Panc1 (cell line): ENCODE measurements around the gene MAP3K3. TPM values are rescaled to one million over a fixed set of nuclear protein-coding genes. Genes with fewer than 3 reads are reported as not detected.

ENCODE experiments used
- ATAC-seq: fragments of 200-7000 bp; cut with Tn5 transposase; 2 replicates; pipeline ENCODE4 v1.9.1; 2020; ENCODE audit warnings: mild to moderate bottlenecking, moderate library complexity
- BruUV-seq: library from RNA; stranded (reverse); fragments of 400-500 nt; replicated peaks from 2 replicates; lab custom pipeline; 2021; lab: Mats Ljungman, UMichigan
- CTCF ChIA-PET: fragments of 300-600 bp; sonication (Branson Sonifier 250); formaldehyde crosslinking; loops from one replicate; lab custom pipeline; 2022; ENCODE audit warnings: antibody characterized with exemption; lab: Charles Lee
- POLR2A ChIA-PET: fragments of 300-600 bp; sonication (Branson Sonifier 250); formaldehyde crosslinking; loops from one replicate; lab custom pipeline; 2022; ENCODE audit warnings: antibody characterized with exemption; lab: Charles Lee
- DNase-seq: peaks from one replicate; pipeline ENCODE4 v3.0.0-alpha.2; 2010; ENCODE audit warnings: low read depth, low spot score
- H3K27ac ChIP-seq: 2 replicates; pipeline ENCODE4 v1.5.1; 2011; ENCODE audit warnings: mild to moderate bottlenecking, low read length, inconsistent platforms
- H3K27me3 ChIP-seq: fragments of 200-500 bp; sonication (Bioruptor generic); 2 replicates; pipeline ENCODE4 v1.6.0; 2014; ENCODE audit warnings: low read length, inconsistent platforms; ENCODE audit not compliant: control insufficient read depth, insufficient read depth
- H3K36me3 ChIP-seq: fragments of 200-500 bp; sonication (Bioruptor generic); 2 replicates; pipeline ENCODE4 v1.5.1; 2014; ENCODE audit warnings: inconsistent platforms, mild to moderate bottlenecking, low read length, moderate library complexity; ENCODE audit not compliant: control insufficient read depth, insufficient read depth
- H3K4me1 ChIP-seq: 2 replicates; pipeline ENCODE4 v1.5.1; 2011; ENCODE audit warnings: inconsistent platforms, mild to moderate bottlenecking, low read length, moderate library complexity; ENCODE audit not compliant: control insufficient read depth, insufficient read depth
- H3K4me3 ChIP-seq, 2 experiments: 2 replicates each; pipeline ENCODE4 v1.5.1; 2011 to 2012; ENCODE audit warnings: low read depth in 2 of 2, low read length in 2 of 2, mild to moderate bottlenecking in 2 of 2, inconsistent platforms in 1 of 2, moderate library complexity in 1 of 2
- H3K9me3 ChIP-seq: fragments of 200-500 bp; sonication (Bioruptor generic); 2 replicates; pipeline ENCODE4 v1.5.1; 2014; ENCODE audit warnings: low read depth, mild to moderate bottlenecking, inconsistent platforms, low read length, moderate library complexity; ENCODE audit not compliant: control insufficient read depth, insufficient read depth
- POLR2AphosphoS5 ChIP-seq: IDR thresholded peaks from 2 replicates; pipeline ENCODE4 v1.6.1; 2012; ENCODE audit warnings: mild to moderate bottlenecking, low read depth, low read length, moderate library complexity
- SIN3A ChIP-seq: IDR thresholded peaks from 2 replicates; pipeline ENCODE4 v1.6.1; 2012; ENCODE audit warnings: low read depth, mild to moderate bottlenecking, low read length, moderate library complexity, borderline replicate concordance; ENCODE audit not compliant: insufficient read depth
- TCF7L2 ChIP-seq: IDR thresholded peaks from 2 replicates; pipeline ENCODE4 v1.6.1; 2011; ENCODE audit warnings: mild to moderate bottlenecking, low read depth, low read length, inconsistent platforms
- in situ Hi-C: cut with HindIII; loops from 2 replicates; pipeline ENCODE4 v1.10.0; 2016; ENCODE audit warnings: low sequenced_read_pairs, low pct_unique_long_range_greater_than_20kb
- intact Hi-C: fragments of 100-400 bp; cut with micrococcal nuclease; formaldehyde crosslinking; loops from one replicate; pipeline ENCODE4 v1.10.0; 2022; ENCODE audit not compliant: unreplicated experiment
- total RNA-seq: library from RNA; stranded (reverse); gene quantifications from one replicate; pipeline ENCODE4 v1.2.1, GENCODE V29; 2021; ENCODE audit not compliant: unreplicated experiment
- TF ChIP-seq, protein P1 (sequence below), 2 experiments: IDR thresholded peaks; 2 replicates each; pipeline ENCODE4 v1.6.1; 2011 to 2012; ENCODE audit warnings: low read depth in 2 of 2, control low read depth in 1 of 2, low read length in 1 of 2, mild to moderate bottlenecking in 1 of 2, moderate library complexity in 1 of 2; ENCODE audit not compliant: insufficient read depth in 1 of 2
- TF ChIP-seq, protein P2 (sequence below): fragments of 450-650 bp; IDR thresholded peaks from 2 replicates; pipeline ENCODE4 v1.5.1; 2017; ENCODE audit warnings: mild to moderate bottlenecking

Gene MAP3K3
- total RNA-seq, 1 experiment from 2014 or later: 22.3 TPM

DNA sequence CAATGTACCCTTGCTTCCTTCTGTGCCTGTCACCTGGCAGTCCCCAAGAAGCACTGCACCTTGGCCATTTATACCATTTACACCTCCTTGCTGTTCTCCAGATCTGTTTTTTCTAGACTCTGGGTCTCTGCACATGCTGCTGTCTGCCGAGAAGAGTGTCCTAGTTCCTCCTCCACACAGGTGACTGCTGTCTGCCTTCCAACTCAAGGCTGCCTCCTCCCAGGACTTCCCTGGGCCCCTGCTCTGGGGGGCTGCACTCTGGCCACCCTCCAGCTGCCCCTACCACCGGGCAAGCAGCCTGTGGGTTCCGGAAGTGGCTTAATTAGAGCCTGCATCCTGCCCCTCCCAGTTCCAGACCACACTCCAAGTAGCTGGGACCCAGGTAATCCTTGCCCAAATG is 83.4 kb downstream of the MAP3K3 start:
- H3K4me1 ChIP-seq: no peaks in the 10 kb centered on the region; the same call in 1 of the 2 replicates
- no peaks in the 10 kb centered on the region; the same call in 1 of the 2 replicates for H3K36me3 ChIP-seq
- DNase-seq (no peak), ATAC-seq (no peak)
- ChIA-PET CTCF (no interaction called here), POLR2A (no interaction called here)
- no peak overlapping the region for H3K27ac ChIP-seq
- in situ Hi-C loops (no loop called here), intact Hi-C loops (no loop called here)
- H3K4me3 ChIP-seq: no peak overlapping the region
- no TSS peak for BruUV-seq
- TF ChIP-seq, protein P1, sequence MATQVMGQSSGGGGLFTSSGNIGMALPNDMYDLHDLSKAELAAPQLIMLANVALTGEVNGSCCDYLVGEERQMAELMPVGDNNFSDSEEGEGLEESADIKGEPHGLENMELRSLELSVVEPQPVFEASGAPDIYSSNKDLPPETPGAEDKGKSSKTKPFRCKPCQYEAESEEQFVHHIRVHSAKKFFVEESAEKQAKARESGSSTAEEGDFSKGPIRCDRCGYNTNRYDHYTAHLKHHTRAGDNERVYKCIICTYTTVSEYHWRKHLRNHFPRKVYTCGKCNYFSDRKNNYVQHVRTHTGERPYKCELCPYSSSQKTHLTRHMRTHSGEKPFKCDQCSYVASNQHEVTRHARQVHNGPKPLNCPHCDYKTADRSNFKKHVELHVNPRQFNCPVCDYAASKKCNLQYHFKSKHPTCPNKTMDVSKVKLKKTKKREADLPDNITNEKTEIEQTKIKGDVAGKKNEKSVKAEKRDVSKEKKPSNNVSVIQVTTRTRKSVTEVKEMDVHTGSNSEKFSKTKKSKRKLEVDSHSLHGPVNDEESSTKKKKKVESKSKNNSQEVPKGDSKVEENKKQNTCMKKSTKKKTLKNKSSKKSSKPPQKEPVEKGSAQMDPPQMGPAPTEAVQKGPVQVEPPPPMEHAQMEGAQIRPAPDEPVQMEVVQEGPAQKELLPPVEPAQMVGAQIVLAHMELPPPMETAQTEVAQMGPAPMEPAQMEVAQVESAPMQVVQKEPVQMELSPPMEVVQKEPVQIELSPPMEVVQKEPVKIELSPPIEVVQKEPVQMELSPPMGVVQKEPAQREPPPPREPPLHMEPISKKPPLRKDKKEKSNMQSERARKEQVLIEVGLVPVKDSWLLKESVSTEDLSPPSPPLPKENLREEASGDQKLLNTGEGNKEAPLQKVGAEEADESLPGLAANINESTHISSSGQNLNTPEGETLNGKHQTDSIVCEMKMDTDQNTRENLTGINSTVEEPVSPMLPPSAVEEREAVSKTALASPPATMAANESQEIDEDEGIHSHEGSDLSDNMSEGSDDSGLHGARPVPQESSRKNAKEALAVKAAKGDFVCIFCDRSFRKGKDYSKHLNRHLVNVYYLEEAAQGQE (IDR thresholded peaks at IDR 0.05; ENCODE audit: insufficient read depth in 1 of 2, low read depth in 2 of 2, low read length in 1 of 2): no peak
- TF ChIP-seq, protein P2, sequence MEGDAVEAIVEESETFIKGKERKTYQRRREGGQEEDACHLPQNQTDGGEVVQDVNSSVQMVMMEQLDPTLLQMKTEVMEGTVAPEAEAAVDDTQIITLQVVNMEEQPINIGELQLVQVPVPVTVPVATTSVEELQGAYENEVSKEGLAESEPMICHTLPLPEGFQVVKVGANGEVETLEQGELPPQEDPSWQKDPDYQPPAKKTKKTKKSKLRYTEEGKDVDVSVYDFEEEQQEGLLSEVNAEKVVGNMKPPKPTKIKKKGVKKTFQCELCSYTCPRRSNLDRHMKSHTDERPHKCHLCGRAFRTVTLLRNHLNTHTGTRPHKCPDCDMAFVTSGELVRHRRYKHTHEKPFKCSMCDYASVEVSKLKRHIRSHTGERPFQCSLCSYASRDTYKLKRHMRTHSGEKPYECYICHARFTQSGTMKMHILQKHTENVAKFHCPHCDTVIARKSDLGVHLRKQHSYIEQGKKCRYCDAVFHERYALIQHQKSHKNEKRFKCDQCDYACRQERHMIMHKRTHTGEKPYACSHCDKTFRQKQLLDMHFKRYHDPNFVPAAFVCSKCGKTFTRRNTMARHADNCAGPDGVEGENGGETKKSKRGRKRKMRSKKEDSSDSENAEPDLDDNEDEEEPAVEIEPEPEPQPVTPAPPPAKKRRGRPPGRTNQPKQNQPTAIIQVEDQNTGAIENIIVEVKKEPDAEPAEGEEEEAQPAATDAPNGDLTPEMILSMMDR: no peak
- TF ChIP-seq POLR2AphosphoS5 (no peak), TCF7L2 (no peak), SIN3A (no peak)
- no peaks in the 10 kb centered on the region for H3K27me3 ChIP-seq
- H3K9me3 ChIP-seq: no peaks in the 10 kb centered on the region

DNA sequence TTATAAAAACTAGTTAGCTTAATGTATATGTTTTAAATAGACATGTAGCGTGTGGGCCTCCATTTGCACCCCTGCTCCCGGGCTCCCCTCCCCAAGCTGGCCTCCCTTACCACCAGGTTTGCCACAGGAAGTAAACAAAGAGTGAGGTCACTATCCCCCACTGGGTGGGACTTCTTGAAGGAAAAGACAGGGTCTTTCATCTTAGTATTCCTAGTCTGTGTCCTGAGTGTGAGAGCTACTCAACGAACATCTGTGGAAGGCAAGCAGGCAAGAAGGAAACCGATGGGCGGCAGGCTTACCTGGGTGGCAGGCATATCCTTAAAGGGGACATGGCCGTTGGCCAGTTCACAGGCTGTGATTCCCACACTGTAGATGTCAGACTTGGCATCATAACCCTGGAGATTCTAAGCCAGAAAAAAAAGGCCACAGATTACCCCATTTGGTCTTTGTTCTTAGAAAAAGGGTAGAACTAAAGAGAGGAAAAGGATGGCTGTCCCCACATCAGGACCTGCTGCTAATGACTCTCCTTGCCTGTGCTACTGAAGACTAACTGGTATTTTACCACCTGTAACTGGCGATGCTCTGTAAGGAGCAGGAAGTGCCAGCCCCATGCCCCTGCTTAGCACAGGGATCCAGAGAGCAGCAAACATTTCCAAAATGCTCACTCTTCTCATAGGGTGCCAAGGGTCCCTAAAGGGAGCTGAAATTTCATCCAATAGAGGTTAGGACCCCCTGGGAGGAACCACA is 84.3 kb downstream of the MAP3K3 start:
- ChIA-PET CTCF (no interaction called here), POLR2A (no interaction called here)
- intact Hi-C loops: no loop called here
- no peak for ATAC-seq
- TF ChIP-seq POLR2AphosphoS5: no peak
- TF ChIP-seq, protein P1 (IDR thresholded peaks at IDR 0.05; ENCODE audit: insufficient read depth in 1 of 2, low read depth in 2 of 2, low read length in 1 of 2): no peak
- no peak for TF ChIP-seq TCF7L2
- TF ChIP-seq SIN3A: no peak
- TF ChIP-seq, protein P2: no peak
- no peak overlapping the region for H3K4me3 ChIP-seq
- H3K27ac ChIP-seq: no peak overlapping the region
- no peaks in the 10 kb centered on the region for H3K4me1 ChIP-seq
- no peak for DNase-seq
- no TSS peak for BruUV-seq
- no peaks in the 10 kb centered on the region for H3K9me3 ChIP-seq
- in situ Hi-C loops: no loop called here
- no peaks in the 10 kb centered on the region for H3K27me3 ChIP-seq
- no peaks in the 10 kb centered on the region; the same call in 1 of the 2 replicates for H3K36me3 ChIP-seq
